ENCODE data around the gene IDH2.

Gene IDH2

DNA sequence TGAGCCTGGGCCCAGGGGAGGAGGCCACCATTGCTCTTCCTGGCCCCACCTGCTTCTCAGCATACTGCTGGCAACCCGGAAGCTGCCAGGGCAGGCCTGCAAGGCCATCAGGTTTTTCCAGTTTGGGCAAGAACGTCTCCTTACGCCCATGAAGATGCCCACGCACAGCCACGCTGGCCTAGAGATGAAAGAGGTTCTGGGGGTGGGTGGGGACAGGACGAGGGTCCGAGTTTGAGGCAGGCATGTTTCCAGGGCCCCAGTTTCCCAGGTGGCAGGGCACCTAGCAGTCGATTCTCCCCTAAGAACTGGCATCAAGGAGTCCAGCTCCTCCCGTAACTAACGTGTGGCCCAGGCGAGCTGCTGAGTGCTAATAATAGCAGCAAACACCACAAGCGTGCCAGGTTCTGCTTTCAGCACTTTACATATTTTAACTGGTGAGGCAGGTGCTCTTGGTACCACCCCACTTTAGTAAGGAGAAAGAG lies 55.3 kb downstream of the IDH2 start:
- TF ChIP-seq, protein P1, sequence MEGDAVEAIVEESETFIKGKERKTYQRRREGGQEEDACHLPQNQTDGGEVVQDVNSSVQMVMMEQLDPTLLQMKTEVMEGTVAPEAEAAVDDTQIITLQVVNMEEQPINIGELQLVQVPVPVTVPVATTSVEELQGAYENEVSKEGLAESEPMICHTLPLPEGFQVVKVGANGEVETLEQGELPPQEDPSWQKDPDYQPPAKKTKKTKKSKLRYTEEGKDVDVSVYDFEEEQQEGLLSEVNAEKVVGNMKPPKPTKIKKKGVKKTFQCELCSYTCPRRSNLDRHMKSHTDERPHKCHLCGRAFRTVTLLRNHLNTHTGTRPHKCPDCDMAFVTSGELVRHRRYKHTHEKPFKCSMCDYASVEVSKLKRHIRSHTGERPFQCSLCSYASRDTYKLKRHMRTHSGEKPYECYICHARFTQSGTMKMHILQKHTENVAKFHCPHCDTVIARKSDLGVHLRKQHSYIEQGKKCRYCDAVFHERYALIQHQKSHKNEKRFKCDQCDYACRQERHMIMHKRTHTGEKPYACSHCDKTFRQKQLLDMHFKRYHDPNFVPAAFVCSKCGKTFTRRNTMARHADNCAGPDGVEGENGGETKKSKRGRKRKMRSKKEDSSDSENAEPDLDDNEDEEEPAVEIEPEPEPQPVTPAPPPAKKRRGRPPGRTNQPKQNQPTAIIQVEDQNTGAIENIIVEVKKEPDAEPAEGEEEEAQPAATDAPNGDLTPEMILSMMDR (IDR thresholded peaks at IDR 0.05; ENCODE audit: borderline replicate concordance, insufficient read depth, low read depth, low read length), result no peak
- no peak overlapping the region for H3K4me3 ChIP-seq (ENCODE audit: low read depth, low read length)

DNA sequence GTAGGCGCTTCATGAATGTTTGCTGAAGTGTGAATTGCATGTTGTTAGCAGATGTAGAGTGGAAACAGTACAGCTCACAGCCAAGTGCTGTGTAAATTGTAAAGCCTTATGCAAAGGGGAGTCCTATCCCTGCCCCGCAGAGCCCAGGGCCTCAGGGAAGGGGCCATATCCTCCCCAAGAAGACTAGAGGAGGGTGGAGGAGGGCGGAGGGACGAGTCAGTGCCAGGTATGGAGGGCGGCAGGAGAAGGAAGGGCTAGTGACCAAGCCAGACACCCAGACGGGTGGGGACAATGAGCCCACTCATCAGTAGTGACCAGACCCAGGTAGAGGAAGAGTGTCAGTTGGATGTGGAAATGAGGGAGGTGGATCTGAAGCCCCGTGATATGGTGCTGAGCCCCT lies 56.0 kb downstream of the IDH2 start:
- no peak overlapping the region for H3K4me3 ChIP-seq (ENCODE audit: low read depth, low read length)
- TF ChIP-seq, protein P1 (IDR thresholded peaks at IDR 0.05; ENCODE audit: borderline replicate concordance, insufficient read depth, low read depth, low read length), result no peak

DNA sequence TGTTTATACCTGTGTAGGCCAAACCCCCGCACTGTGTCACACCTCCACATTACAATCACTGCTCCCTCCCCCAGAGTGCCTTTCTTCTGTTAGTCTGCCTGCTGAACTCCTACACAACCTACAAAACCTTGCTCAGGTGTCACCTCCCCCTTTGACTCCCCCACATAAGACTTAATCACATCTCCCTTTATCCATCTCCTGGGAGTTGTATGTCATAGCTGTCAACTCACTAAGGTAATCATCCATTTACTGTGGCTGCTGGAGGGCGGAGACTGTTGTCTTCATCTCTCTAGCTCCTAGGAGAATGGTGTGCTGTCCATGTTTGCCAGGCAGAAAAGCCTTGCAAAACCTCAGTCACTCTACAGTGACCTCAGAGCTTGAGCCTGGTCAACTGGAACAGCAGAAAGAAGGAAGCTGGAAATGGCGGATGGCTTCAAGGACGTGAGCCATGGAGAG lies 57.3 kb downstream of the IDH2 start:
- TF ChIP-seq, protein P1 (IDR thresholded peaks at IDR 0.05; ENCODE audit: borderline replicate concordance, insufficient read depth, low read depth, low read length), result no peak
- H3K4me3 ChIP-seq (ENCODE audit: low read depth, low read length), result no peak overlapping the region

DNA sequence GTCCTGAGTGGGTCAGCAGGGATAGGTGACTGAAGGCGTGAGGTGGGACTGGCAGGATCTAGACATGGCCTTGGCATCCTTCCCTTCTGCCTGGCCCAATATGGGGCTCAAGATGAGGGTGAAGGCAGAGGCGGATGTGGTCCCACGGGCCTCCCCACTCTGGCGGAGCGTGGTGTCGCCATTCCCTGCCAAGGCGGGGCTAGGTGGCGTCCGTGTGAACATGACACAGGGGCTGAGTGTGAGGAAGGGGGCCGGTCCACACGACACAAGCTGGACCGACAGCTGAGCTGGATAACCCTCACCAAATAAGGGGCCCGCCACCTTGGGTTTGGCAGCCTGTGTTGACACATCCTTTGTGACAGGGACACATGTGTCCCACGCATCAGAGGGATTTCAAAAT lies 58.1 kb downstream of the IDH2 start:
- TF ChIP-seq, protein P1 (IDR thresholded peaks at IDR 0.05; ENCODE audit: borderline replicate concordance, insufficient read depth, low read depth, low read length), result no peak
- H3K4me3 ChIP-seq (ENCODE audit: low read depth, low read length), result no peak overlapping the region

DNA sequence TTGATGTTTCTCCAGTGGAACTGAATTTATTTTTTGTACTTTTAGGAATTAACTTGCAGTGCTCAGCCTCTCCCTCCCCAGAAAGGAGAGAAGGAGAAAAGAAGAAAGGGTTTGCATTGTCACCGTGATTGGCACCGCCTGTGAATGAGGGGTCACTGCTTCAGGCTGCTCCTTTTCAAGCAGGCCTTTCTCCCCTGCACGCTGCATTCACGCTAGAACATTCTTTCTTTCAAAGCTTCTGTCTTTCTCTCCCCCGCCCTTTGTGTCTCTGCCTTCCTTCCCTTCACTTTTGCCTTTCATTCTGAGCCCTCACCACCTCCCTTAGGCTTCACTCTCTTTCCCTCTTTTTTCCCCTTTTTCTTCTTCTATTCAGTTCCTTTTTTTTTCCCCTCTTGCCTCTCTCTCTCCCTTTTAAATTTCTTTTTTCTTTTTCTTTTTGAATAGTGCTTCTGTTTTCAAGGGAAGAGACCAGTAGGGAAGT lies 58.7 kb downstream of the IDH2 start:
- no peak overlapping the region for H3K4me3 ChIP-seq (ENCODE audit: low read depth, low read length)
- TF ChIP-seq, protein P1 (IDR thresholded peaks at IDR 0.05; ENCODE audit: borderline replicate concordance, insufficient read depth, low read depth, low read length), result no peak

DNA sequence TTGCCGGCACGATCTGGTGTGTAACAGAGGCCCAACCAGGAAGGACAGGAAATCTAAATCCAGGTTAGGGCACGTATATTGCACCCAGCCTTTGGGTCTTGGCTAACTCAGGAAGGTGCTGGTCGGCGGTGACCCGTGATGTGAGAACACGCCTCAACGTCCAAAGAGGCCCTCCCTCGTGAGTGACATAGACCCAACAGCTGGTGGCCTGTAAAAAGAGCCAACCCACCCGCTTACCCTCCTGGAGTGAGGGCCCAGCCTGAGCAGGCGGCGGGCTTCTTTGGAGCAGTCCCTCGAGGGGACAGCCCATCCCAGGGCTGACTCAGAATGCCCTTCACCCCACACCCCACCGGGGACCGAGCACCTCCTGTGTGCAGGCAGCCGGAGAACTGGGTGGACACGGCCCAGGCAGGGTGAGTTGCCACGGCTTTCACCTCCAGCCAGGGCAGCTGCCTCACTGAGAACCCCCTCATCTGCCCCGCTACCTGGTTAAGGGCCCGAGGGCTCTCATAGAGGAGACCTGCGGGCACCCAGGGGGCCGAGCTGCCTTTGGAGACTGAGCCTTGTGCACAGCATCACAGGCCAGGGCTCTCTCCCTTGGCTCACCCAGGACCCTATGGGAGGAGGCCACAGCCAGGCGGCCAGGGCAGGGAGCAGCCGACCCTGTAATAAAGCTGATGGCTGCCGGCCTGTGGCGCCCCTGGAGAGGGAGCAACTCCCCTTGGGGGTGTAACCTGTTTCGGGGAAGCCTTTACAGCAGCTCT lies 59.3 kb downstream of the IDH2 start:
- TF ChIP-seq, protein P1 (IDR thresholded peaks at IDR 0.05; ENCODE audit: borderline replicate concordance, insufficient read depth, low read depth, low read length), result no peak
- H3K4me3 ChIP-seq (ENCODE audit: low read depth, low read length), result no peak overlapping the region

DNA sequence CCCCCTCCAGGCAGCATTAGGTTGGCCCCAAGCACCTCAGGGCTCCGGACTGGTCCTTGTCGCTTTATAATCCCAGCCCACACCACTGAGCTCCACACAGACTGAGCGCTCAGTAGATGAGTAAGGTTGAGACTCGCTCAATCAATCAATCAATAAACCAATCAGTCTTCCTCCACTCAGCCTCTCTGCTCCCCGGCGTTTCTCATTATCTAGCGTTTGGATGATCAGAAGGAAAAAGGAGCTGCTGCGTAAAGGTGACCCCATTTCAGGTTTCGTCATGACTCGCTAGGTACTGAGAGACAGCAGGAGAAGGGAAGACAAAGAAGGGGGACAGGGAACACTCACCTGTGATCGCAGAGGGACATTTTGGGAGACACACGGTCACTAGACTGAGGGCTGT lies 59.9 kb downstream of the IDH2 start:
- no peak overlapping the region for H3K4me3 ChIP-seq (ENCODE audit: low read depth, low read length)
- TF ChIP-seq, protein P1 (IDR thresholded peaks at IDR 0.05; ENCODE audit: borderline replicate concordance, insufficient read depth, low read depth, low read length), result no peak
